Transverse colon (tissue), 4 donors: ENCODE results near the gene DDRGK1. TPM values are rescaled to one million over a fixed set of nuclear protein-coding genes. Genes with fewer than 3 reads are reported as not detected.

Experiments used
- DNase-seq: peaks from one replicate; pipeline ENCODE4 v3.0.0-alpha.2; 2019
- H3K27ac ChIP-seq, 4 donors: fragments of 200-600 bp; sonication (generic); 2 replicates each; pipeline ENCODE4 v1.5.1; 2016 to 2018; ENCODE audit warnings: inconsistent platforms in 4 of 4
- H3K27me3 ChIP-seq: fragments of 200-600 bp; sonication (generic); 2 replicates; pipeline ENCODE4 v1.5.1; 2017; ENCODE audit warnings: inconsistent platforms
- H3K36me3 ChIP-seq, 4 donors: fragments of 200-600 bp; sonication (generic); 2 replicates each; pipeline ENCODE4 v1.5.1; 2017 to 2019; ENCODE audit warnings: inconsistent platforms in 4 of 4
- H3K4me1 ChIP-seq, 4 donors: fragments of 200-600 bp; sonication (generic); 2 replicates each; pipeline ENCODE4 v1.5.1; 2017 to 2020; ENCODE audit warnings: inconsistent platforms in 4 of 4
- H3K4me3 ChIP-seq, 4 donors: fragments of 200-600 bp; sonication (generic); 1 replicate in 1 of 4; 2 replicates in 3 of 4; pipeline versions ENCODE4 v1.5.1 to v1.6.1; 2017 to 2019; ENCODE audit warnings: inconsistent platforms in 4 of 4
- H3K9me3 ChIP-seq, 2 donors: fragments of 200-600 bp; sonication (generic); 2 replicates each; pipeline ENCODE4 v1.5.1; 2017 to 2019; ENCODE audit warnings: inconsistent platforms in 2 of 2
- EP300 ChIP-seq: sonication (generic); formaldehyde crosslinking; IDR thresholded peaks from one replicate; pipeline ENCODE4 v1.6.1; 2017; ENCODE audit warnings: antibody characterized with exemption, low read depth
- POLR2A ChIP-seq: fragments of 450-650 bp; IDR thresholded peaks from one replicate; pipeline ENCODE4 v1.6.1; 2016; ENCODE audit warnings: antibody characterized with exemption, mild to moderate bottlenecking, moderate library complexity
- POLR2AphosphoS5 ChIP-seq, 3 donors: sonication (generic); formaldehyde crosslinking; IDR thresholded peaks; one replicate each; pipeline ENCODE4 v1.6.1; 2016; ENCODE audit warnings: antibody characterized with exemption in 3 of 3
- WGBS, 2 donors: methylation state at CpG; one replicate each; pipeline ENCODE4 v1.1.5; 2018; ENCODE audit warnings: low coverage in 1 of 2; 5-methylcytosine and 5-hydroxymethylcytosine counted together
- in situ Hi-C, 4 donors: fragments of 200-750 bp; cut with MboI; loops; one replicate each; pipeline versions ENCODE4 v1.15.0 to v1.15.1; 2017; ENCODE audit warnings: low sequenced_read_pairs in 3 of 4, low pct_ligation_motif_present in 1 of 4, low pct_unique_long_range_greater_than_20kb in 1 of 4
- intact Hi-C: fragments of 100-400 bp; cut with DNase I; formaldehyde crosslinking; loops from one replicate; pipeline ENCODE4 v1.15.1; 2023; ENCODE audit warnings: low total_unique reads
- total RNA-seq, 4 donors: library from RNA; depleted of rRNA; stranded (reverse); fragments of >200 nt; gene quantifications; one replicate each; pipeline ENCODE4 v1.1.0, GENCODE V29; 2016
- TF ChIP-seq, protein P1 (sequence below), 5 experiments: fragments of 200-600 bp in 3 of 5; fragments of 450-650 bp in 2 of 5; sonication (generic) in 3 of 5; IDR thresholded peaks; 1 replicate in 2 of 5; 2 replicates in 3 of 5; pipeline ENCODE4 v1.5.1; 2016 to 2017; ENCODE audit warnings: antibody characterized with exemption in 5 of 5, inconsistent platforms in 3 of 5, mild to moderate bottlenecking in 2 of 5, moderate library complexity in 1 of 5

DDRGK1 gene
- total RNA-seq, 4 donors from 2014 or later, result 47.0 to 85.6 (median 80.4) TPM

DNA sequence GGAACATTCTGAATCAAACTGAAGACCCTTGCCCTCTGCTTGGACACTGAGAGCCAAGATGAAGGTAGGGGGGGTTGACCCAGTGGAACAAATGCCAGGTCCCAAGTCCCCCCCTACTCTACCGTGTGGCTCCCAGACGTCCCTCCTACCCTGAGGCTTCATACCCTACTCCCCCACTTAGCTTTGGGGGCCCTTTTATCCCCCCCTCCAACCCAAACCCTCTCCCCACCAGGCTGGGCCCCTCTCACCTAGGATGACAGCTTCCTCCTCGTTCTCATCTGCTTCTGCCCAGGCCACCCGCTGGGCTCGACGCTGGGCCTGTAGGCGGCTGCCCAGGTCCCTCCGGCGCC lies 1.5 kb downstream of the DDRGK1 start:
- peak overlapping the region in 3 of 4 donors; percentile 60 to 84 (median 67) for H3K4me3 ChIP-seq
- H3K4me1 ChIP-seq, result peaks cover 6 to 12% (median 11%) of the 10 kb centered on the region in 4 donors
- intact Hi-C loops (no loop called here), in situ Hi-C loops (no loop called here)
- peaks cover 0 to 20% (median 12%) of the 10 kb centered on the region in 4 donors for H3K36me3 ChIP-seq
- H3K27me3 ChIP-seq, result no peaks in the 10 kb centered on the region
- no peak for DNase-seq
- H3K9me3 ChIP-seq, result no peaks in the 10 kb centered on the region
- TF ChIP-seq POLR2A (no peak), POLR2AphosphoS5 (IDR thresholded peaks at IDR 0.05) (no peak), EP300 (no peak)
- TF ChIP-seq, protein P1, sequence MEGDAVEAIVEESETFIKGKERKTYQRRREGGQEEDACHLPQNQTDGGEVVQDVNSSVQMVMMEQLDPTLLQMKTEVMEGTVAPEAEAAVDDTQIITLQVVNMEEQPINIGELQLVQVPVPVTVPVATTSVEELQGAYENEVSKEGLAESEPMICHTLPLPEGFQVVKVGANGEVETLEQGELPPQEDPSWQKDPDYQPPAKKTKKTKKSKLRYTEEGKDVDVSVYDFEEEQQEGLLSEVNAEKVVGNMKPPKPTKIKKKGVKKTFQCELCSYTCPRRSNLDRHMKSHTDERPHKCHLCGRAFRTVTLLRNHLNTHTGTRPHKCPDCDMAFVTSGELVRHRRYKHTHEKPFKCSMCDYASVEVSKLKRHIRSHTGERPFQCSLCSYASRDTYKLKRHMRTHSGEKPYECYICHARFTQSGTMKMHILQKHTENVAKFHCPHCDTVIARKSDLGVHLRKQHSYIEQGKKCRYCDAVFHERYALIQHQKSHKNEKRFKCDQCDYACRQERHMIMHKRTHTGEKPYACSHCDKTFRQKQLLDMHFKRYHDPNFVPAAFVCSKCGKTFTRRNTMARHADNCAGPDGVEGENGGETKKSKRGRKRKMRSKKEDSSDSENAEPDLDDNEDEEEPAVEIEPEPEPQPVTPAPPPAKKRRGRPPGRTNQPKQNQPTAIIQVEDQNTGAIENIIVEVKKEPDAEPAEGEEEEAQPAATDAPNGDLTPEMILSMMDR (IDR thresholded peaks at IDR 0.05), result no peak
- WGBS, 2 donors, result 49% methylated on average over 9 of the region's 9 CpGs; no CpG with 5 or more reads in 1 of the 2 donors
- H3K27ac ChIP-seq, result peak overlapping the region; percentile 86 to 95 (median 90)

DNA sequence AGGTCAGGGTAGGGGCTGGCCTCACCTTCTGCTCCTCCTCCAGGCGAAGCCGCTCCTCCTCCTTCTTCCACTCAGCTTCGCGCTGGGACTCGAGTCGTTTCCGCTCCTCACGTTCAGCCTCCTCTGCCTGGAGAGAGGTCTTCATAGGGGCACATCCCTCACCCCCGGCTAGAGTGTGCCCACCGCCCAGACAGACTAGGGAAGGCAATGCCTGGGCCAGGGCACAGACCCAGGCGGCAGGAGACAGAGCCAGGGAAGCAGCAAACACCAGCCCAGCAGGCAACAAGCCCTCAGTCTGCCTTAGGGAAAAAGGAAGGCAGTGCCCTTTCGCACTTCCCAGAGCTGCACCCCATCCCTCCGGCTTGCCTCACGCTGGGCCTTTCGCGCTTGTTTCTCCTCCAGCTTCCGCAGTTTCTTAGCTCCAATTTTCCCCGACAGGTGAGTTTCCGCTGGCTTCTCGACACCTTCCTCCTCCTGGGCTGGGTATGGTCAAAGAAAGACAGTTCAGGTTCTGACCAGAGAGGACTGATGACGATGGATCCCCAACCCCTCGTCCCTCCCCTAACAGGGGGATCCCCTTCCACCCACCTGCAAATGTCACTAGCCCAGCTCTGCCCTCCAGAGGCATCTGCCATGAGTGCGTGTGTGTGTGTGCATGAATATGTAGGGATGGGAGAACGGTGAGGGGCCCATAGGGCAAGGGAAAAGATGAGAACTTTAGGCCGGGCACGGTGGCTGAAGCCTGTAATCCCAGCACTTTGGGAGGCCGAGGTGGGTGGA lies 4.3 kb downstream of the DDRGK1 start:
- in situ Hi-C loops, result no loop called here
- peaks cover 6 to 12% (median 11%) of the 10 kb centered on the region in 4 donors for H3K4me1 ChIP-seq

DNA sequence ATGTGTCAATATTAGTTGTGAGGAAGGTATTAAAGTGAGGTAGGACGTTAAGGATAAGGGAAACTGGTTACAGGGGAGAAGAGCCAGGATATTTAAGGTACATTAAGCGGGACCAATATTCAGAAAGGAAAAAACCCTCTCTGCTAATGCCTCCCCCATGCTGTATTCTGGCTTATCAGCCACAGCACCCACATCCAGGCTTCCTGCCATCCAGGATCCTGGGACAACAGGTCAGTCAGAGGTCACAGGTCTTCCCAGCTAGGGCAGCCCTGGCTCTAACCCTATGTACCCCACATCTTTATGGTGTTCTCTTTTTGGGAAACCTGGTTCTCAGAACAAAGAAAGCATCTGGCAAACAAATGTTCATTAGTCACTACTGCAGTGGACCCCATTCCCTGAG lies 5.3 kb downstream of the DDRGK1 start:
- no peaks in the 10 kb centered on the region for H3K27me3 ChIP-seq
- H3K9me3 ChIP-seq, result no peaks in the 10 kb centered on the region
- no peak for TF ChIP-seq POLR2A
- TF ChIP-seq POLR2AphosphoS5 (IDR thresholded peaks at IDR 0.05), result no peak
- no peak for TF ChIP-seq EP300
- TF ChIP-seq, protein P1 (IDR thresholded peaks at IDR 0.05), result no peak
- peaks cover 6 to 12% (median 11%) of the 10 kb centered on the region in 4 donors for H3K4me1 ChIP-seq
- no peak overlapping the region for H3K27ac ChIP-seq
- no peak for DNase-seq
- intact Hi-C loops (no loop called here), in situ Hi-C loops (no loop called here)
- peaks cover 0 to 40% (median 17%) of the 10 kb centered on the region in 4 donors for H3K36me3 ChIP-seq
- no peak overlapping the region for H3K4me3 ChIP-seq
- 48% methylated on average over 2 of the region's 2 CpGs; no CpG with 5 or more reads in 1 of the 2 donors for WGBS, 2 donors

More for the DNA sequence above, 4.3 kb downstream of the DDRGK1 start:
- H3K36me3 ChIP-seq, result peaks cover 0 to 31% (median 12%) of the 10 kb centered on the region in 4 donors
- 91 to 94% methylated on average over 7 to 27 of the region's 27 CpGs for WGBS, 2 donors
- H3K4me3 ChIP-seq, result no peak overlapping the region
- H3K27me3 ChIP-seq, result no peaks in the 10 kb centered on the region
- TF ChIP-seq, protein P1 (IDR thresholded peaks at IDR 0.05), result no peak
- TF ChIP-seq EP300, result no peak
- no peak for TF ChIP-seq POLR2AphosphoS5 (IDR thresholded peaks at IDR 0.05)
- no peak for TF ChIP-seq POLR2A
- intact Hi-C loops, result no loop called here
- DNase-seq, result no peak
- H3K27ac ChIP-seq, result no peak overlapping the region
- no peaks in the 10 kb centered on the region for H3K9me3 ChIP-seq

DNA sequence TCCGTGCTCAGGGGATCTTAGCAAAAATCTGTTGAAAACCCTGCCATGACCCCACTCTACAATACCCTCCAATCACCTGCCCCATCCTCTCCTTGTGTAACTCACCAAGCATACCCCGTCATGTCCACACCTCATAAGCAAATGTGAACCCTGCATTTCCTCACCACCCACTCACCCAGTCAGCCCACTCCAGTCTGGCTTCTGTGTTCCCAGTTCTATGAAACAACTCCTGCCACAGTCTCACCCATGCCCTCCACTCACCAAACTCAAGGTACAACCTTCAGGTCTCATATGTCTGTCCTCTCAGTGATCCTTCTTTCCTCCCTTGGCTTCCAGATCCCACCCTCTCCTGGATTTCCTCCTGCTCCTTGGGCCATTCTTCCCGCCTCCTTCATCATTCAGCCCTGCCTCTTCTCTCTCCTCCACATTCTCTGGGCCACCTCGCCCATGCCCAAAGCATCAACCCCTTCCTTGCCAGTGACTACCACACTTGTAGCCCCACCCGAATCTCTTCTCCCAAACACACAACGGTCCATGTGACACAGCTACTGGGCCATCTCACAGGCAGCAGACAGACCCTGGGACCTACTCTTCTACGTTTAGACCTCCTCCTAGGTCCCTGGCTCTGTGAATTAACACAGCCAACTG lies 8.8 kb downstream of the DDRGK1 start:
- in situ Hi-C loops, result no loop called here
- H3K4me3 ChIP-seq, result no peak overlapping the region
- H3K4me1 ChIP-seq, result no peaks in the 10 kb centered on the region
- intact Hi-C loops, result no loop called here
- TF ChIP-seq EP300, result no peak
- TF ChIP-seq, protein P1 (IDR thresholded peaks at IDR 0.05), result no peak
- TF ChIP-seq POLR2AphosphoS5 (IDR thresholded peaks at IDR 0.05), result no peak
- TF ChIP-seq POLR2A, result no peak
- peaks cover 0 to 53% (median 24%) of the 10 kb centered on the region in 4 donors for H3K36me3 ChIP-seq
- H3K9me3 ChIP-seq, result no peaks in the 10 kb centered on the region
- WGBS, 2 donors, result 88 to 94% methylated on average over 5 to 7 of the region's 7 CpGs
- H3K27me3 ChIP-seq, result no peaks in the 10 kb centered on the region
- DNase-seq, result no peak
- H3K27ac ChIP-seq, result no peak overlapping the region
